ENCODE results near the gene MYO9A.

DNA sequence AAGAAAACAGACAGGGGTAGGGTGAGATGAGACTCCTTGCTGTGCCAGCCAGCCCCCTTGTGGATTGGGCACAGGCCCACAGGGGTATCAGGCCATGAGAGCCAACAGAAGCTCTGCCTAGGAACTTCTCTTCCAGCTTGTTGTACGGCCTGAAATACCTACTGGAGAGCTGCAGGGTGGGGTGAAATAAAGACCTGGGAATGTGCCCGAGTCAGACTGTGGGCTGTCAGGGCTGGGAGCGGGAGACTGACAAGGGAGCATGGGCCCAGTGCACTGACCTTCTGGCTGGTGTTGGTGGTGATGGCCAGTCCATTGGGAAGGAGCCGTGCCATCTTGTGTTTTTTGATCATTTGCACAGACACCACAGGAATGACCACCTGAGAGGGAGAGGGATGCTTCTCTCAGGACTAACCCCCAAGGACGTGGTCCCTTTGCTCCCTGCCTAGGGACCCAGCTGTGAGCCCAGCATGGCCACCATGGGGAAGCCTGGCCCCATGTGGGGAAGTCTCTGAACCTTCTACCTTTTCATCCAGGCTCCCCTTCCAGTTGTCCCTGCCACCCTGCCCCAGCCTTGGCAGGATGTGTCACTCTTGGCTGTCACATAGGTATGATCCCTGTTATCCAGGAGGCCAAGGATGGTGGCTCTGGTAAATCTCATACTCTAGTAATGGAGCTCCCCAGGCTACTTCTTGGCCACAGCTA is 48.9 kb upstream of the MYO9A start:
- TF ChIP-seq, protein P1, sequence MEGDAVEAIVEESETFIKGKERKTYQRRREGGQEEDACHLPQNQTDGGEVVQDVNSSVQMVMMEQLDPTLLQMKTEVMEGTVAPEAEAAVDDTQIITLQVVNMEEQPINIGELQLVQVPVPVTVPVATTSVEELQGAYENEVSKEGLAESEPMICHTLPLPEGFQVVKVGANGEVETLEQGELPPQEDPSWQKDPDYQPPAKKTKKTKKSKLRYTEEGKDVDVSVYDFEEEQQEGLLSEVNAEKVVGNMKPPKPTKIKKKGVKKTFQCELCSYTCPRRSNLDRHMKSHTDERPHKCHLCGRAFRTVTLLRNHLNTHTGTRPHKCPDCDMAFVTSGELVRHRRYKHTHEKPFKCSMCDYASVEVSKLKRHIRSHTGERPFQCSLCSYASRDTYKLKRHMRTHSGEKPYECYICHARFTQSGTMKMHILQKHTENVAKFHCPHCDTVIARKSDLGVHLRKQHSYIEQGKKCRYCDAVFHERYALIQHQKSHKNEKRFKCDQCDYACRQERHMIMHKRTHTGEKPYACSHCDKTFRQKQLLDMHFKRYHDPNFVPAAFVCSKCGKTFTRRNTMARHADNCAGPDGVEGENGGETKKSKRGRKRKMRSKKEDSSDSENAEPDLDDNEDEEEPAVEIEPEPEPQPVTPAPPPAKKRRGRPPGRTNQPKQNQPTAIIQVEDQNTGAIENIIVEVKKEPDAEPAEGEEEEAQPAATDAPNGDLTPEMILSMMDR (IDR thresholded peaks at IDR 0.05) = no peak
- TF ChIP-seq POLR2A (IDR thresholded peaks at IDR 0.05) = no peak
